HL-60 (cell line): ENCODE results near the gene SLBP.
A peak's percentile ranks its signal among the peaks of the same experiment; 100 is the strongest.

ENCODE experiments used
- DNase-seq, 2 experiments: peaks; one replicate each; pipeline ENCODE4 v3.0.0-alpha.2; 2010 to 2020; ENCODE audit warnings: low read depth in 1 of 2, low spot score in 1 of 2
- H3K27ac ChIP-seq: fragments of 250-450 bp; sonication (Bioruptor Pico); replicated peaks from 2 replicates; pipeline ENCODE4 v1.5.1; 2020; ENCODE audit warnings: mild to moderate bottlenecking, moderate library complexity
- H3K27me3 ChIP-seq: fragments of 250-450 bp; sonication (Bioruptor Pico); 2 replicates; pipeline ENCODE4 v1.5.1; 2021; ENCODE audit warnings: mild to moderate bottlenecking, moderate library complexity; ENCODE audit not compliant: insufficient read depth, poor library complexity, severe bottlenecking
- H3K4me3 ChIP-seq: replicated peaks from 2 replicates; pipeline ENCODE4 v1.5.1; 2011; ENCODE audit warnings: mild to moderate bottlenecking, control low read depth, low read length; ENCODE audit not compliant: insufficient read depth
- GABPA ChIP-seq: IDR thresholded peaks from 2 replicates; pipeline ENCODE4 v1.6.1; 2012; ENCODE audit warnings: low read depth
- POLR2AphosphoS5 ChIP-seq: IDR thresholded peaks from 2 replicates; pipeline ENCODE4 v1.6.1; 2012; ENCODE audit warnings: low read depth
- SPI1 ChIP-seq: IDR thresholded peaks from 2 replicates; pipeline ENCODE4 v1.6.1; 2012; ENCODE audit warnings: low read depth, mild to moderate bottlenecking, borderline replicate concordance
- TF ChIP-seq, protein P1 (sequence below): IDR thresholded peaks from 2 replicates; pipeline ENCODE4 v1.6.1; 2012; ENCODE audit warnings: low read depth; ENCODE audit not compliant: insufficient replicate concordance
- TF ChIP-seq, protein P2 (sequence below): IDR thresholded peaks from one replicate; pipeline ENCODE4 v1.5.1; 2011; ENCODE audit warnings: low read length, control low read depth, inconsistent platforms; ENCODE audit not compliant: insufficient read depth

Gene SLBP

DNA sequence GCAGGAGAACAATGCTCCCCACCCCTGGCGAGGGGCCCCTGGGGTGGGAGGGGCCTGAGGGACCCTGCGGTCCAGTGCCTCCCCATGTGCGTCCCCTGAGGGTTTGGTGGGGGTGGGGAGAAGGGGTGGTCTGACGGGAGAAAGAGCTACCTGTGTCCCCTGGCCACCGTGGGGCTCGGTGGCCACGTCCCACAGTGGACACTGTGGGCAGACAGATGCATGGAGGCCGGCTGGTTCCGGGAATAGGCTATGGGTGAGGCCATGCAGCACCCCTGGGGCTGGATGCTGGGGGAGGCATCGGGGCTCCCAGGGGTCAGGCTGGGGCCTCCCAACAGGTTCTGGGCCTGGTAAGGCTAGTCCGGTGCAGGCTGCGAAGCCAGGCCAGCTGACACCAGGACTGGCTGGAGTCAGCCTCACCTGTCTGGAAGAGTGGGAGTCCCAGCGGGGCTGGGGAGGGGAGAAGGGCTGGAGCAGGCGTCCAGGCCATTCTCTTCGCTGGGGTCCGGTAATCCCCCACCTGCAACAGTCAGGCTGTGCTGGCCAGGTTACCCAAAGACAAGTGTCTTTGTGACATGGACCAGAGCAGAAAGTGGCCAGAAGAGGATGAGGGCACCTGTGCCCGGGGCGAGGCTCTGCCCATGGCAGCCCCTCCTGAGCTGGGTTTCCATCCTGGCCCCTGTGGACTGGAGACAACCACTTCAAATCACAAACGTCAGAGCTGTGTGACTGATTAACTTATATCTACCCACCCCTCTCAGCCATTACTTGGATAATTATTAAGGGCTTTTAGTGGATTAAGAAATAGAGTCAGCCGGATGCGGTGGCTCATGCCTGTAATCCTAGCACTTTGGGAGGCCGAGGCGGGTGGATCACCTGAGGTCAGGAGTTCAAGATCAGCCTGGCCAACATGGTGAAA, 26.6 kb downstream of the SLBP start:
- H3K4me3 ChIP-seq = no peak overlapping the region
- DNase-seq = no peak
- no peak overlapping the region for H3K27ac ChIP-seq
- no peak for TF ChIP-seq GABPA
- TF ChIP-seq, protein P1, sequence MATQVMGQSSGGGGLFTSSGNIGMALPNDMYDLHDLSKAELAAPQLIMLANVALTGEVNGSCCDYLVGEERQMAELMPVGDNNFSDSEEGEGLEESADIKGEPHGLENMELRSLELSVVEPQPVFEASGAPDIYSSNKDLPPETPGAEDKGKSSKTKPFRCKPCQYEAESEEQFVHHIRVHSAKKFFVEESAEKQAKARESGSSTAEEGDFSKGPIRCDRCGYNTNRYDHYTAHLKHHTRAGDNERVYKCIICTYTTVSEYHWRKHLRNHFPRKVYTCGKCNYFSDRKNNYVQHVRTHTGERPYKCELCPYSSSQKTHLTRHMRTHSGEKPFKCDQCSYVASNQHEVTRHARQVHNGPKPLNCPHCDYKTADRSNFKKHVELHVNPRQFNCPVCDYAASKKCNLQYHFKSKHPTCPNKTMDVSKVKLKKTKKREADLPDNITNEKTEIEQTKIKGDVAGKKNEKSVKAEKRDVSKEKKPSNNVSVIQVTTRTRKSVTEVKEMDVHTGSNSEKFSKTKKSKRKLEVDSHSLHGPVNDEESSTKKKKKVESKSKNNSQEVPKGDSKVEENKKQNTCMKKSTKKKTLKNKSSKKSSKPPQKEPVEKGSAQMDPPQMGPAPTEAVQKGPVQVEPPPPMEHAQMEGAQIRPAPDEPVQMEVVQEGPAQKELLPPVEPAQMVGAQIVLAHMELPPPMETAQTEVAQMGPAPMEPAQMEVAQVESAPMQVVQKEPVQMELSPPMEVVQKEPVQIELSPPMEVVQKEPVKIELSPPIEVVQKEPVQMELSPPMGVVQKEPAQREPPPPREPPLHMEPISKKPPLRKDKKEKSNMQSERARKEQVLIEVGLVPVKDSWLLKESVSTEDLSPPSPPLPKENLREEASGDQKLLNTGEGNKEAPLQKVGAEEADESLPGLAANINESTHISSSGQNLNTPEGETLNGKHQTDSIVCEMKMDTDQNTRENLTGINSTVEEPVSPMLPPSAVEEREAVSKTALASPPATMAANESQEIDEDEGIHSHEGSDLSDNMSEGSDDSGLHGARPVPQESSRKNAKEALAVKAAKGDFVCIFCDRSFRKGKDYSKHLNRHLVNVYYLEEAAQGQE = no peak
- TF ChIP-seq, protein P2, sequence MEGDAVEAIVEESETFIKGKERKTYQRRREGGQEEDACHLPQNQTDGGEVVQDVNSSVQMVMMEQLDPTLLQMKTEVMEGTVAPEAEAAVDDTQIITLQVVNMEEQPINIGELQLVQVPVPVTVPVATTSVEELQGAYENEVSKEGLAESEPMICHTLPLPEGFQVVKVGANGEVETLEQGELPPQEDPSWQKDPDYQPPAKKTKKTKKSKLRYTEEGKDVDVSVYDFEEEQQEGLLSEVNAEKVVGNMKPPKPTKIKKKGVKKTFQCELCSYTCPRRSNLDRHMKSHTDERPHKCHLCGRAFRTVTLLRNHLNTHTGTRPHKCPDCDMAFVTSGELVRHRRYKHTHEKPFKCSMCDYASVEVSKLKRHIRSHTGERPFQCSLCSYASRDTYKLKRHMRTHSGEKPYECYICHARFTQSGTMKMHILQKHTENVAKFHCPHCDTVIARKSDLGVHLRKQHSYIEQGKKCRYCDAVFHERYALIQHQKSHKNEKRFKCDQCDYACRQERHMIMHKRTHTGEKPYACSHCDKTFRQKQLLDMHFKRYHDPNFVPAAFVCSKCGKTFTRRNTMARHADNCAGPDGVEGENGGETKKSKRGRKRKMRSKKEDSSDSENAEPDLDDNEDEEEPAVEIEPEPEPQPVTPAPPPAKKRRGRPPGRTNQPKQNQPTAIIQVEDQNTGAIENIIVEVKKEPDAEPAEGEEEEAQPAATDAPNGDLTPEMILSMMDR = no peak
- no peak for TF ChIP-seq POLR2AphosphoS5
- TF ChIP-seq SPI1 = no peak
- peaks cover 2% of the 10 kb centered on the region for H3K27me3 ChIP-seq

DNA sequence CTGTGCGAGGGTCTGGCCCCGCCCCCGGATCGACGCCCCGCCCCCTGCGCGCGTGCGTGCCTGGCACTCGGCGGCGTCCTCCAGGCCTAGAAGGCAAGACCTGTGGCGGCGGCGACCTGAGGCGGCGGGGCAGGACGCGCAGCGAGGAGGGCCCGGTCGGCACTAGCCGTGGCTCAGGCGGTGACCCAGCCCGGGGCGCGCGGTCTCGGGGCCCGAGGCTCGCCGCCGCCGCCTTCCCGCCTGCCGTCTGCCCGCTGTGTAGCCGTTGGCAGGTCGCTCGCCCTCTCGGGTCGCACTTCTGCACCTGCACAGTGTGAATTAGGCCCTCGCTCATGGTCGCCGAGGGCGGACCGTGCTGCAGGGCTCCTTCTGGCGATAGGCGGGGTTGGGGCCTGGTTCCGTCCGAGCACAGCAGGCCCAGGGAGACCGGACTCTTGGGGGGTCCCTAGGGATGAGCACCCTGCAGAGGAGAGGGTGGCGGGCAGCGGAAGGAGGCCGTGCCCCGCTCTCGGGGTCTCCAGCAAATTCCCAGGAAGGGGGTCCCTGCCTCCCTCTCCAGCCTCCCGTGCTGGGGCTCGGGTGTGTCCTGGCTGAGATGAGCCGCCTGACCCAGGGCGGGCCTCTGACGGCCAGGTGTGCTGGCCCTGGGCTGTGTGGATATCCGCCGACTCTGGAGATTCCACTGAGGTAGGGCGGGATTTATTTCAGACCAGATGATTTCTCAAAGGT, 27.4 kb downstream of the SLBP start:
- DNase-seq = no peak
- TF ChIP-seq, protein P2 = no peak
- Histone ChIP-seq H3K4me3 (peak overlapping the region; percentile 24), H3K27ac (no peak overlapping the region), H3K27me3 (peaks cover 2% of the 10 kb centered on the region)

DNA sequence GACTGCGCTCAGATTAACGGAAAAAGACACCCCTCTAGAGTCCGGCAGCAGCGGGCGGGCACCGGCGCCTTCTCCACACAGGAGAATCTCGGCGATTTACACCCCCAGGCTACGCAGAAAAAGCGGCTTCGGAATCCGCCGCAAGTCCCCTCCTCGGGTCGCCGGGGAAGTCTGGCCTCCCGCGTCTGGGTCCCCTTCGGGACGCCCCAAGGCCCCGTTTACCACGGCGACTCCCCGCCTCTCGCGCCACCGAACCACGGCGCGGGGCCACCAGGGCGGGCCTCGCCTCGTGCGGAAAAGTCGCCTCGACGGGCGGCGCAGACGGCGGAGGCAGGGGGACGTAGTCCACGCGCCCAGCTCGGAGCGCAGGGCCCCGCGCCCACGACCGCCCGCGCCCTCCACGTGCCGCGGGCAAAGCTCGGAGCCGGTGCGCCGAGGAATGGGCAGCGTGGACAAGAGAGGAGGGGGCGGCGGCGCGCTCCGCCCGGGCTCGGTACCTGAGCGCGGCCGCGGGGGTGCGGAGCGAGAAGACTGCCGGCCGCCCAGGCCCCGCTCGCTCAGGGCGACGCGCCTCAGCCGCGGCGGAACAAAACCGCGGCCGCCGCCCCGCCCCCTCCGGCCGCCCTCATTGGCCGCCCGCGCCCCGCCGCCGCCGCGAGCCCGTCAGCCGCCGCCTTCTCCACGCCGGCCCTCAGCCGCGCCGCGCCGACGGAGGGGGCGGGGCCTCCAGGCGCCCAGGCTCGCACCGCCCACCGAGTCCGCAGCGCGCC, 28.2 kb downstream of the SLBP start, which contains the start of gene FAM53A:
TSS of gene FAM53A (minus strand) at position 578 of the 770 bp plus-strand sequence. CDS start 15,572 bp downstream, outside the sequence.
- DNase-seq = peak in 1 of 2 experiments; percentile 85
- TF ChIP-seq GABPA (no peak), SPI1 (no peak), POLR2AphosphoS5 (no peak)
- TF ChIP-seq, protein P2 = no peak
- TF ChIP-seq, protein P1 = no peak
- Histone ChIP-seq H3K4me3 (peak within 1 kb of the TSS; percentile 37), H3K27ac (no peak within 1 kb of the TSS; the same call in 1 of the 2 replicates), H3K27me3 (peaks cover 2% of the 10 kb centered on the region)
